SK-N-SH (cell line): ENCODE results near the gene EIF3F. TPM values are rescaled to one million over a fixed set of nuclear protein-coding genes. Genes with fewer than 3 reads are reported as not detected.
A peak's percentile ranks its signal among the peaks of the same experiment; 100 is the strongest.

Experiments used
- CTCF ChIA-PET: fragments of 300-600, 350-600 bp; formaldehyde crosslinking; extraction: SDS; loops from one replicate; lab custom pipeline; 2021; lab: Yijun Ruan, JAX
- POLR2A ChIA-PET: fragments of 350-600 bp; sonication (Branson Sonifier 250); formaldehyde crosslinking; extraction: SDS; loops from one replicate; lab custom pipeline; 2020; ENCODE audit warnings: antibody characterized with exemption, inconsistent platforms; lab: Yijun Ruan, JAX
- DNase-seq: peaks from one replicate; pipeline ENCODE4 v3.0.0; 2012
- H2AFZ ChIP-seq: fragments of 200-600 bp; sonication (generic); 2 replicates; pipeline ENCODE4 v1.8.1; 2016; ENCODE audit warnings: antibody characterized with exemption, mild to moderate bottlenecking, low read depth
- H3F3A ChIP-seq: fragments of 200-600 bp; sonication (generic); replicated peaks from 2 replicates; pipeline ENCODE3; 2016; ENCODE audit warnings: antibody characterized with exemption, mild to moderate bottlenecking; ENCODE audit not compliant: insufficient read depth
- H3K27ac ChIP-seq, 2 experiments: fragments of 200-500 bp in 1 of 2; fragments of 200-600 bp in 1 of 2; sonication (Bioruptor generic) in 1 of 2; sonication (generic), shearing (Covaris generic) in 1 of 2; 2 replicates each; pipeline versions ENCODE4 v1.5.1 to v1.6.1; 2014 to 2016; ENCODE audit warnings: low read depth in 2 of 2, inconsistent platforms in 1 of 2, low read length in 1 of 2, mild to moderate bottlenecking in 1 of 2, mixed read lengths in 1 of 2
- H3K27me3 ChIP-seq: fragments of 200-600 bp; sonication (generic), shearing (Covaris generic); 2 replicates; pipeline ENCODE4 v1.6.1; 2016; ENCODE audit warnings: mixed run types; ENCODE audit not compliant: insufficient read depth
- H3K36me3 ChIP-seq, 2 experiments: fragments of 200-500 bp in 1 of 2; fragments of 200-600 bp in 1 of 2; sonication (Bioruptor generic) in 1 of 2; sonication (generic) in 1 of 2; replicated peaks in 1 of 2; 2 replicates each; pipeline versions ENCODE3 to v1.5.1; 2014 to 2016; ENCODE audit warnings: low read length in 1 of 2, mild to moderate bottlenecking in 1 of 2; ENCODE audit not compliant: insufficient read depth in 2 of 2, control insufficient read depth in 1 of 2
- H3K4me1 ChIP-seq, 2 experiments: fragments of 200-500 bp in 1 of 2; fragments of 200-600 bp in 1 of 2; sonication (Bioruptor generic) in 1 of 2; sonication (generic), shearing (Covaris generic) in 1 of 2; 2 replicates each; pipeline versions ENCODE4 v1.5.1 to v1.6.1; 2014 to 2016; ENCODE audit warnings: low read depth in 1 of 2, low read length in 1 of 2, mixed run types in 1 of 2; ENCODE audit not compliant: insufficient read depth in 2 of 2, control insufficient read depth in 1 of 2
- H3K4me2 ChIP-seq: fragments of 200-600 bp; sonication (generic), shearing (Covaris generic); 2 replicates; pipeline ENCODE4 v1.6.1; 2017; ENCODE audit warnings: mixed run types
- H3K4me3 ChIP-seq, 2 experiments: fragments of 200-500 bp in 1 of 2; fragments of 200-600 bp in 1 of 2; sonication (Bioruptor generic) in 1 of 2; sonication (generic), shearing (Covaris generic) in 1 of 2; 2 replicates each; pipeline versions ENCODE4 v1.5.1 to v1.8.1; 2014 to 2016; ENCODE audit warnings: low read depth in 2 of 2, inconsistent platforms in 1 of 2, low read length in 1 of 2, mild to moderate bottlenecking in 1 of 2, mixed read lengths in 1 of 2, moderate library complexity in 1 of 2
- H3K79me2 ChIP-seq: fragments of 200-600 bp; sonication (generic); 2 replicates; pipeline ENCODE4 v1.8.1; 2017; ENCODE audit warnings: mild to moderate bottlenecking; ENCODE audit not compliant: insufficient read depth
- H3K9ac ChIP-seq: fragments of 200-600 bp; sonication (generic); 2 replicates; pipeline ENCODE4 v1.6.1; 2017; ENCODE audit warnings: mixed run types
- H3K9me2 ChIP-seq: fragments of 200-600 bp; sonication (generic); 2 replicates; pipeline ENCODE4 v1.6.1; 2017; ENCODE audit warnings: mixed run types
- H3K9me3 ChIP-seq: fragments of 200-600 bp; sonication (generic); 2 replicates; pipeline ENCODE4 v1.6.1; 2017; ENCODE audit warnings: mixed run types, mild to moderate bottlenecking, moderate library complexity
- H4K20me1 ChIP-seq: fragments of 200-600 bp; sonication (generic); 2 replicates; pipeline ENCODE4 v1.6.1; 2017; ENCODE audit warnings: mild to moderate bottlenecking, mixed run types; ENCODE audit not compliant: insufficient read depth
- CHD2 ChIP-seq: fragments of 150-350 bp; IDR thresholded peaks from 2 replicates; pipeline ENCODE4 v1.6.1; 2018; ENCODE audit warnings: low read length; ENCODE audit not compliant: partially characterized antibody
- EP300 ChIP-seq, 2 experiments: IDR thresholded peaks; 2 replicates each; pipeline versions ENCODE4 v1.4.0 to v1.6.1; 2012; ENCODE audit warnings: borderline replicate concordance in 1 of 2, low read depth in 1 of 2, low read length in 1 of 2
- FOSL2 ChIP-seq: IDR thresholded peaks from 2 replicates; pipeline ENCODE4 v1.4.0; 2012; ENCODE audit warnings: low read depth, mild to moderate bottlenecking, moderate library complexity, borderline replicate concordance
- FOXJ3 ChIP-seq: sonication (generic); formaldehyde crosslinking; IDR thresholded peaks from 2 replicates; pipeline ENCODE4 v1.5.1; 2020; ENCODE audit warnings: mild to moderate bottlenecking, missing genetic modification reagents
- FOXM1 ChIP-seq: IDR thresholded peaks from 2 replicates; pipeline ENCODE4 v1.4.0; 2012; ENCODE audit warnings: low read depth, mild to moderate bottlenecking
- GABPA ChIP-seq: IDR thresholded peaks from 2 replicates; pipeline ENCODE4 v1.4.0; 2012; ENCODE audit warnings: low read depth, mild to moderate bottlenecking
- JUND ChIP-seq: IDR thresholded peaks from 2 replicates; pipeline ENCODE4 v1.4.0; 2012
- MEF2A ChIP-seq: IDR thresholded peaks from 2 replicates; pipeline ENCODE4 v1.4.0; 2012; ENCODE audit warnings: low read depth, borderline replicate concordance
- MXI1 ChIP-seq: IDR thresholded peaks from 2 replicates; pipeline ENCODE4 v1.6.1; 2012; ENCODE audit warnings: mild to moderate bottlenecking, low read depth, low read length, improper control_type of control experiment
- POLR2AphosphoS5 ChIP-seq: IDR thresholded peaks from 2 replicates; pipeline ENCODE4 v1.6.1; 2012; ENCODE audit warnings: low read depth, low read length
- RAD21 ChIP-seq: IDR thresholded peaks from 2 replicates; pipeline ENCODE4 v1.6.1; 2012; ENCODE audit warnings: mild to moderate bottlenecking, low read length
- TAF1 ChIP-seq: IDR thresholded peaks from 2 replicates; pipeline ENCODE4 v1.6.1; 2012; ENCODE audit warnings: low read depth, mild to moderate bottlenecking, low read length, moderate library complexity, borderline replicate concordance
- TCF12 ChIP-seq: IDR thresholded peaks from 2 replicates; pipeline ENCODE4 v1.4.0; 2012
- YY1 ChIP-seq: IDR thresholded peaks from 2 replicates; pipeline ENCODE4 v1.4.0; 2012; ENCODE audit warnings: low read depth, mild to moderate bottlenecking
- WGBS: methylation state at CpG from one replicate; pipeline ENCODE4 v1.1.6; 2017; ENCODE audit warnings: low lambda C conversion rate; 5-methylcytosine and 5-hydroxymethylcytosine counted together
- polyA plus RNA-seq, 3 experiments: library from polyadenylated mRNA; depleted of rRNA; stranded (reverse); fragments of >200 nt; gene quantifications; 2 replicates each; pipeline ENCODE4 v1.2.3, GENCODE V29; 2012
- TF ChIP-seq, protein P1 (sequence below): IDR thresholded peaks from 2 replicates; pipeline ENCODE4 v1.4.0; 2012; ENCODE audit warnings: low read depth, borderline replicate concordance
- TF ChIP-seq, protein P2 (sequence below): fragments of 200-600 bp; sonication (generic); IDR thresholded peaks from 2 replicates; pipeline ENCODE4 v1.6.1; 2017; ENCODE audit warnings: antibody characterized with exemption, mild to moderate bottlenecking, moderate library complexity
- TF ChIP-seq, protein P3 (sequence below): fragments of 150-350 bp; IDR thresholded peaks from 2 replicates; pipeline ENCODE4 v1.6.1; 2016; ENCODE audit warnings: mild to moderate bottlenecking, low read depth, low read length
- TF ChIP-seq, protein P4 (sequence below): IDR thresholded peaks from 2 replicates; pipeline ENCODE4 v1.4.0; 2012; ENCODE audit warnings: low read depth, borderline replicate concordance
- TF ChIP-seq, protein P5 (sequence below): IDR thresholded peaks from 2 replicates; pipeline ENCODE4 v1.4.0; 2012; ENCODE audit warnings: low read depth

The EIF3F gene
- polyA plus RNA-seq, 1 of the 3 experiments (the other 2 are of a cell fraction): 341 TPM

DNA sequence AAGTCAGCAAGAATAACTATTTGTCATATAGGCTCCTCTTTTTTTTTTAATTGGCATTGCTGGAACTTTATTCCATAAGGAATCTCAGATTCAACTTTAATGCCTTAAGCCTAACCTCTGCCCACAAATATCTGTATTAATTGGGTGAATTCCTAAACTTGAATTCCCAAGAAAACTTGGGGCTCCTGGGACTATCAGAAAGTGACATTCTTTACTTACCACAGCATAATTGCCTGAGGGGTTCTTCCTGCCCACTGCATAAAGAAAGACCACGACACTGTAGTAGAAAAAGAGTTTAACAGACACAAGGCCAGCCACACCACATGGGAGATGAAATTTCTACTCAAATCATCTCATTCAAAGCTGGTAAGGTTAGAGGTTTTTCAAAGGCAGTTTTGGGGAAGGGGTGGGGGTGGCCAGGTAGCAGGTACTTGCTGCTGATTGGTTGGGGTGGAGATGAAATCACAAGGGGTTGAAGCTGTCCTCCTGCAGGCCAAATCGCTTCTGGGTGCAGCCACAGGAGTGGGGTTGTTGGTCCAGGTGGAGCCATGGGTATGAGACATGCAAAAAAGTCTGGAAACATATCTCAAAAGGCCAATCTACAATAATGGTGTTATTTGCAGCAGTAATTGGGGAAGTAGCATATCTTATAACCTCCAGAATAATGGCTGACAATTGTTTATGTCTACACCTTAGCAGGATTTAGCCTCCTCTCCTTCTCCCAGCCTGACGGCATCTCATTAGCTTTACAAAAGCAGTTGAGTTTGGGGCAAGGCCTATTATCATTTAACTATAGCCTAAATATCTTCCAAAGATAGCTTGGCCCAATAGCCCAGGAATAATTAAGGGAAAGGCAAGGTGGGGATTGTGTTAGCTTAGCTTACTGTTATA lies 17.1 kb upstream of the EIF3F start (continued):
- TF ChIP-seq, protein P1, sequence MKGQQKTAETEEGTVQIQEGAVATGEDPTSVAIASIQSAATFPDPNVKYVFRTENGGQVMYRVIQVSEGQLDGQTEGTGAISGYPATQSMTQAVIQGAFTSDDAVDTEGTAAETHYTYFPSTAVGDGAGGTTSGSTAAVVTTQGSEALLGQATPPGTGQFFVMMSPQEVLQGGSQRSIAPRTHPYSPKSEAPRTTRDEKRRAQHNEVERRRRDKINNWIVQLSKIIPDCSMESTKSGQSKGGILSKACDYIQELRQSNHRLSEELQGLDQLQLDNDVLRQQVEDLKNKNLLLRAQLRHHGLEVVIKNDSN: no peak
- TF ChIP-seq POLR2AphosphoS5 (no peak), MXI1 (no peak), TAF1 (no peak), YY1 (no peak)

DNA sequence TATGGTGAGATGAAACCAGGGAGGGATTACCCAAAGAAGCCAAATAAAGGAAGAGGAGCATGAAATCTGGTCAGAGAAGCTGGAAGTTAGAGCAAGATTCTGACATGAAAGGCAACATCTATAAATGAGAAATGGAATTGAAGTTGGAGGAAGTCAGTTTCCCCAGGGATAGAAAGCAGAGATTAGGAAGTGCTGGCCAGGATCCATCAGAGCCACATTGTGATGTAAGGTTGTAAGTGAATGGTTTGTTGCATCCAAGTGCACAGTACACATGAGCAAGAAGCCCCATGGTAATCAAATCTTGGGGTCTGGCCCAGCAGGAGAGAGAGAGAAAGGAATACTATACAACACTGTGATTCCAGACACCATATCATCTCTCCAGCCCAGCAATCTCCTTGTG lies 15.3 kb upstream of the EIF3F start:
- ChIA-PET POLR2A (no interaction called here), CTCF (no interaction called here)
- Histone ChIP-seq H3K4me1 (no peaks in the 10 kb centered on the region), H2AFZ (no peak overlapping the region; the same call in 1 of the 2 replicates), H3K9me2 (no peaks in the 10 kb centered on the region), H3K79me2 (no peaks in the 10 kb centered on the region), H3K4me3 (no peak overlapping the region), H3K36me3 (no peaks in the 10 kb centered on the region), H3F3A (peaks cover 11% of the 10 kb centered on the region), H4K20me1 (no peaks in the 10 kb centered on the region), H3K9ac (no peak overlapping the region), H3K27me3 (no peaks in the 10 kb centered on the region), H3K4me2 (no peak overlapping the region), H3K27ac (no peak overlapping the region), H3K9me3 (no peaks in the 10 kb centered on the region)
- DNase-seq: no peak
- TF ChIP-seq FOXJ3 (CRISPR knock-in tag): no peak

DNA sequence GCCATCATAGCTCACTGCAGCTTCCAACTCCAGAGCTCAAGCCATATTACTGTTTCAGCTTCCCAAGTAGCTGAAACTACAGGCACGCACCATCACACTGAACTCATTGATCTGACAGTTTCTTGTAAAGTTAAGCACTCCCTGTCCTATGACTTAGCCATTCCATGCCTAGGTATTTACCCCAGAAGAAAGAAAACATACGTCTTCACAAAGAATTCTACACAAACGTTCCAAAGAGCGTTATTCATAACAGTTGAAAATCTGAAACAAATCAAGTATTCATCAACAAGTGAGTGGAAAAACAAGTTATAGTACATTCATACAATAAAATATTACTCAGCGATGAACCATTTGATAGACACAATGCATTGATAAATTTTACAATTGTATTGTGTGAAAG lies 14.1 kb upstream of the EIF3F start:
- 40% methylated on average over 5 of the region's 5 CpGs for WGBS
- peak overlapping the region; percentile 9 for H2AFZ ChIP-seq
- TF ChIP-seq, protein P2, sequence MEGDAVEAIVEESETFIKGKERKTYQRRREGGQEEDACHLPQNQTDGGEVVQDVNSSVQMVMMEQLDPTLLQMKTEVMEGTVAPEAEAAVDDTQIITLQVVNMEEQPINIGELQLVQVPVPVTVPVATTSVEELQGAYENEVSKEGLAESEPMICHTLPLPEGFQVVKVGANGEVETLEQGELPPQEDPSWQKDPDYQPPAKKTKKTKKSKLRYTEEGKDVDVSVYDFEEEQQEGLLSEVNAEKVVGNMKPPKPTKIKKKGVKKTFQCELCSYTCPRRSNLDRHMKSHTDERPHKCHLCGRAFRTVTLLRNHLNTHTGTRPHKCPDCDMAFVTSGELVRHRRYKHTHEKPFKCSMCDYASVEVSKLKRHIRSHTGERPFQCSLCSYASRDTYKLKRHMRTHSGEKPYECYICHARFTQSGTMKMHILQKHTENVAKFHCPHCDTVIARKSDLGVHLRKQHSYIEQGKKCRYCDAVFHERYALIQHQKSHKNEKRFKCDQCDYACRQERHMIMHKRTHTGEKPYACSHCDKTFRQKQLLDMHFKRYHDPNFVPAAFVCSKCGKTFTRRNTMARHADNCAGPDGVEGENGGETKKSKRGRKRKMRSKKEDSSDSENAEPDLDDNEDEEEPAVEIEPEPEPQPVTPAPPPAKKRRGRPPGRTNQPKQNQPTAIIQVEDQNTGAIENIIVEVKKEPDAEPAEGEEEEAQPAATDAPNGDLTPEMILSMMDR: no peak
- TF ChIP-seq POLR2AphosphoS5 (no peak), YY1 (no peak), TCF12 (peak; percentile 59), JUND (peak; percentile 29; the same call in 1 of the 2 replicates), GABPA (no peak), CHD2 (no peak), MXI1 (no peak), RAD21 (no peak), EP300 (IDR thresholded peaks at IDR 0.05; ENCODE audit: borderline replicate concordance in 1 of 2, low read depth in 1 of 2, low read length in 1 of 2) (peak in 1 of 2 experiments; percentile 10; a peak in 1 of 4 replicates), FOXM1 (no peak), MEF2A (no peak), FOSL2 (peak; percentile 21; the same call in 1 of the 2 replicates)
- TF ChIP-seq, protein P3, sequence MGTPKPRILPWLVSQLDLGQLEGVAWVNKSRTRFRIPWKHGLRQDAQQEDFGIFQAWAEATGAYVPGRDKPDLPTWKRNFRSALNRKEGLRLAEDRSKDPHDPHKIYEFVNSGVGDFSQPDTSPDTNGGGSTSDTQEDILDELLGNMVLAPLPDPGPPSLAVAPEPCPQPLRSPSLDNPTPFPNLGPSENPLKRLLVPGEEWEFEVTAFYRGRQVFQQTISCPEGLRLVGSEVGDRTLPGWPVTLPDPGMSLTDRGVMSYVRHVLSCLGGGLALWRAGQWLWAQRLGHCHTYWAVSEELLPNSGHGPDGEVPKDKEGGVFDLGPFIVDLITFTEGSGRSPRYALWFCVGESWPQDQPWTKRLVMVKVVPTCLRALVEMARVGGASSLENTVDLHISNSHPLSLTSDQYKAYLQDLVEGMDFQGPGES: no peak
- TF ChIP-seq, protein P4, sequence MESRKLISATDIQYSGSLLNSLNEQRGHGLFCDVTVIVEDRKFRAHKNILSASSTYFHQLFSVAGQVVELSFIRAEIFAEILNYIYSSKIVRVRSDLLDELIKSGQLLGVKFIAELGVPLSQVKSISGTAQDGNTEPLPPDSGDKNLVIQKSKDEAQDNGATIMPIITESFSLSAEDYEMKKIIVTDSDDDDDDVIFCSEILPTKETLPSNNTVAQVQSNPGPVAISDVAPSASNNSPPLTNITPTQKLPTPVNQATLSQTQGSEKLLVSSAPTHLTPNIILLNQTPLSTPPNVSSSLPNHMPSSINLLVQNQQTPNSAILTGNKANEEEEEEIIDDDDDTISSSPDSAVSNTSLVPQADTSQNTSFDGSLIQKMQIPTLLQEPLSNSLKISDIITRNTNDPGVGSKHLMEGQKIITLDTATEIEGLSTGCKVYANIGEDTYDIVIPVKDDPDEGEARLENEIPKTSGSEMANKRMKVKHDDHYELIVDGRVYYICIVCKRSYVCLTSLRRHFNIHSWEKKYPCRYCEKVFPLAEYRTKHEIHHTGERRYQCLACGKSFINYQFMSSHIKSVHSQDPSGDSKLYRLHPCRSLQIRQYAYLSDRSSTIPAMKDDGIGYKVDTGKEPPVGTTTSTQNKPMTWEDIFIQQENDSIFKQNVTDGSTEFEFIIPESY: no peak
- TF ChIP-seq, protein P5, sequence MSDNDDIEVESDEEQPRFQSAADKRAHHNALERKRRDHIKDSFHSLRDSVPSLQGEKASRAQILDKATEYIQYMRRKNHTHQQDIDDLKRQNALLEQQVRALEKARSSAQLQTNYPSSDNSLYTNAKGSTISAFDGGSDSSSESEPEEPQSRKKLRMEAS: no peak

More for the DNA sequence above, 14.1 kb upstream of the EIF3F start:
- Histone ChIP-seq H3K4me2 (no peak overlapping the region), H3K9me3 (no peaks in the 10 kb centered on the region), H3K4me1 (no peaks in the 10 kb centered on the region), H4K20me1 (no peaks in the 10 kb centered on the region), H3K27ac (peak overlapping the region in 1 of 2 experiments; percentile 14; a peak in 2 of 4 replicates), H3K9me2 (no peaks in the 10 kb centered on the region), H3K36me3 (no peaks in the 10 kb centered on the region), H3F3A (peaks cover 22% of the 10 kb centered on the region), H3K4me3 (no peak overlapping the region), H3K79me2 (no peaks in the 10 kb centered on the region), H3K27me3 (no peaks in the 10 kb centered on the region), H3K9ac (no peak overlapping the region)
- CTCF ChIA-PET: no interaction called here
- POLR2A ChIA-PET: no interaction called here
- no peak for DNase-seq
